Upper lobe of left lung (tissue), 6 donors: ENCODE results near the gene FA2H. TPM values are rescaled to one million over a fixed set of nuclear protein-coding genes. Genes with fewer than 3 reads are reported as not detected.
A peak's percentile ranks its signal among the peaks of the same experiment; 100 is the strongest.

ENCODE experiments used
- ATAC-seq, 2 donors: fragments of 200-7000 bp; cut with Tn5 transposase; one replicate each; pipeline ENCODE4 v1.9.1; 2022; ENCODE audit warnings: mild to moderate bottlenecking in 2 of 2, moderate library complexity in 2 of 2; ENCODE audit not compliant: low FRiP score in 2 of 2
- DNase-seq, 2 donors: peaks; one replicate each; pipeline ENCODE4 v3.0.0-alpha.2; 2019 to 2020
- H3K27ac ChIP-seq, 4 donors: fragments of 200-600 bp; sonication (generic); one replicate each; pipeline ENCODE4 v1.5.1; 2016 to 2019
- H3K27me3 ChIP-seq, 4 donors: fragments of 200-600 bp; sonication (generic); one replicate each; pipeline ENCODE4 v1.5.1; 2017 to 2019
- H3K36me3 ChIP-seq, 4 donors: fragments of 200-600 bp; sonication (generic); one replicate each; pipeline ENCODE4 v1.5.1; 2016 to 2019
- H3K4me1 ChIP-seq, 4 donors: fragments of 200-600 bp; sonication (generic); one replicate each; pipeline ENCODE4 v1.5.1; 2018 to 2019
- H3K4me3 ChIP-seq, 4 donors: fragments of 200-600 bp; sonication (generic); one replicate each; pipeline ENCODE4 v1.5.1; 2017 to 2019; ENCODE audit warnings: mild to moderate bottlenecking in 2 of 4, moderate library complexity in 1 of 4
- H3K9me3 ChIP-seq, 4 donors: fragments of 200-600 bp; sonication (generic); one replicate each; pipeline ENCODE4 v1.5.1; 2018 to 2019
- EP300 ChIP-seq, 4 donors: sonication (generic); formaldehyde crosslinking; IDR thresholded peaks; one replicate each; pipeline ENCODE4 v1.5.1; 2017; ENCODE audit warnings: antibody characterized with exemption in 4 of 4, control low read depth in 2 of 4
- POLR2A ChIP-seq, 4 donors: fragments of 450-650 bp; IDR thresholded peaks; one replicate each; pipeline ENCODE4 v1.5.1; 2016 to 2017; ENCODE audit warnings: antibody characterized with exemption in 4 of 4, mild to moderate bottlenecking in 2 of 4
- POLR2AphosphoS5 ChIP-seq, 2 donors: sonication (generic); formaldehyde crosslinking; IDR thresholded peaks; one replicate each; pipeline ENCODE4 v1.5.1; 2017; ENCODE audit warnings: antibody characterized with exemption in 2 of 2
- WGBS, 2 donors: methylation state at CpG; one replicate each; pipeline ENCODE4 v1.1.5; 2017 to 2018; 5-methylcytosine and 5-hydroxymethylcytosine counted together
- total RNA-seq, 6 donors: library from RNA; depleted of rRNA in 4 of 6; stranded (reverse); fragments of >200 nt in 4 of 6; gene quantifications; one replicate each; pipeline versions ENCODE4 v1.1.0 to v1.2.1, GENCODE V29; 2016 to 2021
- TF ChIP-seq, protein P1 (sequence below), 6 experiments: fragments of 450-650 bp in 4 of 6; fragments of 200-600 bp in 2 of 6; sonication (generic) in 2 of 6; IDR thresholded peaks; one replicate each; pipeline ENCODE4 v1.5.1; 2016 to 2019; ENCODE audit warnings: antibody characterized with exemption in 6 of 6
- donor health status: DM: no; HTN: no; CAD: no; lungs with moderate emphysema.
- donor health status: DM: no; HTN: yes; CAD: no; lungs with severe emphysema.

FA2H gene
- total RNA-seq, 6 donors from 2014 or later, result 1.4 to 6.8 (median 2.3) TPM

DNA sequence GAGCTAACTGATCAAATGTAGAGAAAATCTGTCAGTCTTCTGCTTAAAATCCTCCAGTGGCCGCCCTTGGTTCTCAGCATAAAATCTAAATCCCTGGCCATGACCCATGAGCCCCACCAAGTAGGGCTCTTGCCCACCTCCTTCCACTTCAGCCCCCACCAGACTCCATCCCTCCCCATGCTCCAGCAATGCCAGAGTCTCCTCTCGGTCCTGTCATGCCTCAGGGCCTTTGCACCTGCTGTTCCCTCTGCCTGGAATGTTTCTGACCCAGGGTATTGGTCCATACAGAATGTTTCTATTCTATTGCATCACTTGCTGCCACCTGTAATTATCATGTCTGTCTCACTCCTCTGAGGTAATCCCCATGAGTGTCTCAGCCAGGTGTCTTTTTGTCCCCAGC lies 22.4 kb downstream of the FA2H start:
- no peak for TF ChIP-seq POLR2A (IDR thresholded peaks at IDR 0.05)
- TF ChIP-seq EP300 (IDR thresholded peaks at IDR 0.05), result no peak
- TF ChIP-seq POLR2AphosphoS5 (IDR thresholded peaks at IDR 0.05), result no peak
- TF ChIP-seq, protein P1, sequence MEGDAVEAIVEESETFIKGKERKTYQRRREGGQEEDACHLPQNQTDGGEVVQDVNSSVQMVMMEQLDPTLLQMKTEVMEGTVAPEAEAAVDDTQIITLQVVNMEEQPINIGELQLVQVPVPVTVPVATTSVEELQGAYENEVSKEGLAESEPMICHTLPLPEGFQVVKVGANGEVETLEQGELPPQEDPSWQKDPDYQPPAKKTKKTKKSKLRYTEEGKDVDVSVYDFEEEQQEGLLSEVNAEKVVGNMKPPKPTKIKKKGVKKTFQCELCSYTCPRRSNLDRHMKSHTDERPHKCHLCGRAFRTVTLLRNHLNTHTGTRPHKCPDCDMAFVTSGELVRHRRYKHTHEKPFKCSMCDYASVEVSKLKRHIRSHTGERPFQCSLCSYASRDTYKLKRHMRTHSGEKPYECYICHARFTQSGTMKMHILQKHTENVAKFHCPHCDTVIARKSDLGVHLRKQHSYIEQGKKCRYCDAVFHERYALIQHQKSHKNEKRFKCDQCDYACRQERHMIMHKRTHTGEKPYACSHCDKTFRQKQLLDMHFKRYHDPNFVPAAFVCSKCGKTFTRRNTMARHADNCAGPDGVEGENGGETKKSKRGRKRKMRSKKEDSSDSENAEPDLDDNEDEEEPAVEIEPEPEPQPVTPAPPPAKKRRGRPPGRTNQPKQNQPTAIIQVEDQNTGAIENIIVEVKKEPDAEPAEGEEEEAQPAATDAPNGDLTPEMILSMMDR (IDR thresholded peaks at IDR 0.05), result no peak
- WGBS, 2 donors, result 88 to 93% methylated on average over 2 of the region's 2 CpGs
- Histone ChIP-seq H3K27me3 (no peaks in the 10 kb centered on the region), H3K9me3 (no peaks in the 10 kb centered on the region), H3K4me3 (no peak overlapping the region), H3K36me3 (no peaks in the 10 kb centered on the region), H3K27ac (no peak overlapping the region), H3K4me1 (no peaks in the 10 kb centered on the region)
- ATAC-seq (no peak), DNase-seq (no peak)

DNA sequence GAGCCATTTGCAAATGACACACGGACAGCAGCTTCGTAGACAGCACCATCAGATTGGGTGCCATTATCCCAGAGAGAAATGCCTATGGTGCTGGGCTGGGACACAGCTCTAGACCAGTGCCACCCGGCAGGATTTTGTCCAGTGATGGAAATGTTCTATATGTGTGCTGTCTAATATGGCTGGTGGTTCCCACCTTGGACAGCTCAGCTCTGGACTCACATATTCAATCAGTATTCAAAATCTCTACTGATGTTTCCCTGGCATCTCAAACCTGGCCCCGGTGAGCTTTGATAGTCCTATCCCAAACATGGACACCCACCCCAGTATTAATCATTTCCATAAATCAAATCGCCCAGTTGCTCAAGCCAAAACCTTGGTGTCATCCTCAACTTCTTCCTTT lies 23.0 kb downstream of the FA2H start:
- no peak overlapping the region for H3K4me3 ChIP-seq
- H3K9me3 ChIP-seq, result no peaks in the 10 kb centered on the region
- WGBS, 2 donors, result 89 to 95% methylated on average over 5 of the region's 5 CpGs
- no peaks in the 10 kb centered on the region for H3K27me3 ChIP-seq
- no peaks in the 10 kb centered on the region for H3K4me1 ChIP-seq
- no peak overlapping the region for H3K27ac ChIP-seq
- H3K36me3 ChIP-seq, result no peaks in the 10 kb centered on the region
- DNase-seq (no peak), ATAC-seq (peak in 1 of 2 donors; percentile 26)
- TF ChIP-seq, protein P1 (IDR thresholded peaks at IDR 0.05), result no peak
- TF ChIP-seq EP300 (IDR thresholded peaks at IDR 0.05) (no peak), POLR2A (IDR thresholded peaks at IDR 0.05) (no peak)

DNA sequence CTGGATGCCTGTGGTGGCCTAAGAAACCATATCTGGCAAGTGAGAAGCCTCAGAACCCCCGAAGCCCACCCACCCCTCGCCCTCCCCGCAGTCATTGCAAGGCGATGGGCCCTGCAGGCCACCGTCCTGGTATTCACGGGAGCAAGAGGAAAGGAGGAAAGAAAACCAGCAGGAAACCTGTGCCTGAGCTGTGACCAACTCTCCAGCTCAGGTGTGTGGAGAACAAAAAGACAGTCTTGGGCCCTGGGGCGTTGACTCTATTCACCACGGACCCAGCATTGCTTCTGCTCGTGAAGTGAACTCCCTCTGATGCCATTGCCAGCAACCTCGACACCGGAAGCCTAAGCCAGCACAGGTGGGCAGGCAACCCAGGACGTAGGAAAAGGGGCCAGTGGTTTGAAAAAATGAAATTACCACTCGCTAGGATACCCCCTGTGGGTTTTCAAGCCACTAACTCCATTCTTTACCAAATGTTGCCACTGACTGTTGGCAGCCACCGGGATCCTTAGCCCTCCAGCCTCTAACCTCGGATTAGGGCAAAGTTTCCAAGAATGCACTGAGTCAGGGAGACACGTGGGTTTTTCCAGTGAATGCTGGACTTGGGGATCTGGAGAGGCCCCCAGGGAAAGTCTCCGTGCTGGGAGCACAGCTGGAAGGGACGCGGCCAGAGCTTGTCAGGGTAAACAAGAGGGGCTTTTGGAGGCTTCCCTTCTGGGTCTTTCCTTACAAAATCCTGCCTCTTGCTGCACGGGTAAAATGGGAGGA lies 25.1 kb downstream of the FA2H start:
- 59 to 69% methylated on average over 17 to 19 of the region's 20 CpGs for WGBS, 2 donors

DNA sequence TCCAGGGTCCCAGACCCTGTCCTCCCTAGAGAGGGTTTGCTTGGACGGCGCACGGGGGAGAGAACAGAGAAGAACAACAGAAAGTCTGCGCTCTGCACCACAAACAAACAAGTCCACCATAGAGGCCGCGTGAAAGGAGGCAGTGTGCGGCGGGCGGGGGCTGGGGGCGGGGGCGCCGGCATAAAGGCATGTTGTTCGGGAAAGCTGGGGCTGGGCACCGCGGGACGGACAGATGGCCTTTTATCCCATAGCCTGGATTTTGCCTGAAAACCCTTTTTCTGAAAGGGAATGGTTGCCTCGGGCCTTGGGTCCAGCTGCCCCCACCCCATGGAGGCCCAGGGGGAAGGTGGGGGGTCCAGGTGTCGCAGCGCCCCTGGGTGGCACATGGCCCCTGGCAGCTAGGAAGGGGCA lies 26.0 kb downstream of the FA2H start:
- Histone ChIP-seq H3K4me1 (no peaks in the 10 kb centered on the region), H3K4me3 (no peak overlapping the region), H3K36me3 (no peaks in the 10 kb centered on the region), H3K27ac (no peak overlapping the region), H3K9me3 (no peaks in the 10 kb centered on the region), H3K27me3 (no peaks in the 10 kb centered on the region)
- WGBS, 2 donors, result 92 to 96% methylated on average over 17 to 19 of the region's 19 CpGs
- TF ChIP-seq POLR2A (IDR thresholded peaks at IDR 0.05) (no peak), EP300 (IDR thresholded peaks at IDR 0.05) (no peak), POLR2AphosphoS5 (IDR thresholded peaks at IDR 0.05) (no peak)
- TF ChIP-seq, protein P1 (IDR thresholded peaks at IDR 0.05), result no peak
- ATAC-seq (no peak), DNase-seq (no peak)

More for the DNA sequence above, 25.1 kb downstream of the FA2H start:
- no peak for DNase-seq
- no peak for TF ChIP-seq EP300 (IDR thresholded peaks at IDR 0.05)
- no peak for TF ChIP-seq POLR2A (IDR thresholded peaks at IDR 0.05)
- TF ChIP-seq POLR2AphosphoS5 (IDR thresholded peaks at IDR 0.05), result no peak
- TF ChIP-seq, protein P1 (IDR thresholded peaks at IDR 0.05), result no peak
- no peak overlapping the region for H3K27ac ChIP-seq
- no peaks in the 10 kb centered on the region for H3K27me3 ChIP-seq
- H3K36me3 ChIP-seq, result no peaks in the 10 kb centered on the region
- H3K4me3 ChIP-seq, result no peak overlapping the region
- ATAC-seq, result no peak
- no peaks in the 10 kb centered on the region for H3K4me1 ChIP-seq
- H3K9me3 ChIP-seq, result no peaks in the 10 kb centered on the region
